ENCODE data around the gene VPS9D1.

VPS9D1 gene

GRCh38 chr16:89723279-89724250 lies 2.9 kb upstream of the VPS9D1 start:
- TF ChIP-seq NFIC (IDR thresholded peaks at IDR 0.05) (peak; percentile 48; the same call in 1 of the 2 replicates), TAF1 (IDR thresholded peaks at IDR 0.05; ENCODE audit: low read depth) (no peak)

DNA sequence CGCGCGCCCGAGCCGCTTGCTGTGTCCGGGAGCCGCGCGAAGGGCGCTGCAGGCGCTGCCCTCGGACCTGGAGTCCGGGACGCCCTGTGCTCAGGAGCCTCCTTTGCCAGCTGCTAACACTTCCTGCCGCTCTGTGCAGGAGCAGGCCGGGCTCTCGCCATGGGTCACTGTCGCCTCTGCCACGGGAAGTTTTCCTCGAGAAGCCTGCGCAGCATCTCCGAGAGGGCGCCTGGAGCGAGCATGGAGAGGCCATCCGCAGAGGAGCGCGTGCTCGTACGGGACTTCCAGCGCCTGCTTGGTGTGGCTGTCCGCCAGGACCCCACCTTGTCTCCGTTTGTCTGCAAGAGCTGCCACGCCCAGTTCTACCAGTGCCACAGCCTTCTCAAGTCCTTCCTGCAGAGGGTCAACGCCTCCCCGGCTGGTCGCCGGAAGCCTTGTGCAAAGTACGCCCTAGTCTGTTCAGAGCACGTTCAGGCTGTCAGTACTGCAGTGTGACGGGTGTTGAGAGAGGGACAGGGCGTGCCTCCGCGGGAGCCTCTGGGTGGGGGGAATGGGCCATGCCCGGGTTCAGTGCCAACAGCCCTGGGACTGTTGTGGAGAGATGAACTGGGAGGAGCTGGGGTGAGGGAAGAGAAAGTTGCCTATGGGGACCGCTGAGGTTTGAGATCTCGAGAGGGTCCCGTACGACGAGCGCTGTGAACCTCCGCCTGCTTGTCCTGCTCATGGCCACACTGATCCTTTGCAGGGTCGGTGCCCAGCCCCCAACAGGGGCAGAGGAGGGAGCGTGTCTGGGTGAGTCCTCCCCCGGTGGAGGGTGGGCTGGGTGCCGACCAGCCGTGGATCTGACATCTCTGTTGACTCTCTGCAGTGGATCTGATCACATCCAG lies 1.9 kb upstream of the VPS9D1 start:
- TF ChIP-seq USF1 (IDR thresholded peaks at IDR 0.05), result no peak
- TF ChIP-seq YY1 (IDR thresholded peaks at IDR 0.05; ENCODE audit: low read depth), result no peak
- TF ChIP-seq REST (IDR thresholded peaks at IDR 0.05; ENCODE audit: low read depth), result no peak
- TF ChIP-seq, protein P1, sequence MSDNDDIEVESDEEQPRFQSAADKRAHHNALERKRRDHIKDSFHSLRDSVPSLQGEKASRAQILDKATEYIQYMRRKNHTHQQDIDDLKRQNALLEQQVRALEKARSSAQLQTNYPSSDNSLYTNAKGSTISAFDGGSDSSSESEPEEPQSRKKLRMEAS (IDR thresholded peaks at IDR 0.05), result peak; percentile 58; the same call in 1 of the 2 replicates
- TF ChIP-seq TEAD4 (IDR thresholded peaks at IDR 0.05), result no peak
- TF ChIP-seq ZBTB7A (IDR thresholded peaks at IDR 0.05; ENCODE audit: low read depth), result no peak
- no peak for TF ChIP-seq EP300 (IDR thresholded peaks at IDR 0.05; ENCODE audit: borderline replicate concordance)
- TF ChIP-seq NFIC (IDR thresholded peaks at IDR 0.05), result peak; percentile 54; the same call in 1 of the 2 replicates
- no peak for TF ChIP-seq EGR1 (IDR thresholded peaks at IDR 0.05)
- TF ChIP-seq CREB1 (IDR thresholded peaks at IDR 0.05; ENCODE audit: low read depth), result 0 out of 2 replicates have a peak, but pooled peaks have one; percentile 5
- peak; percentile 41; the same call in 1 of the 2 replicates for TF ChIP-seq TAF1 (IDR thresholded peaks at IDR 0.05; ENCODE audit: low read depth)

GRCh38 chr16:89721546-89722391 lies 1.1 kb upstream of the VPS9D1 start:
- TF ChIP-seq EGR1 (IDR thresholded peaks at IDR 0.05) (0 out of 2 replicates have a peak, but pooled peaks have one; percentile 2), RAD21 (IDR thresholded peaks at IDR 0.05; ENCODE audit: low read depth) (no peak), CREB1 (IDR thresholded peaks at IDR 0.05; ENCODE audit: low read depth) (no peak), ZBTB7A (IDR thresholded peaks at IDR 0.05; ENCODE audit: low read depth) (no peak), USF1 (IDR thresholded peaks at IDR 0.05) (no peak), TEAD4 (IDR thresholded peaks at IDR 0.05) (no peak), EP300 (IDR thresholded peaks at IDR 0.05; ENCODE audit: borderline replicate concordance) (peak; percentile 15; the same call in 1 of the 2 replicates), YY1 (IDR thresholded peaks at IDR 0.05; ENCODE audit: low read depth) (no peak), TAF1 (IDR thresholded peaks at IDR 0.05; ENCODE audit: low read depth) (peak; percentile 63; the same call in 1 of the 2 replicates), REST (IDR thresholded peaks at IDR 0.05; ENCODE audit: low read depth) (no peak)
- TF ChIP-seq, protein P1 (IDR thresholded peaks at IDR 0.05), result no peak; the same call in none of the 2 replicates

DNA sequence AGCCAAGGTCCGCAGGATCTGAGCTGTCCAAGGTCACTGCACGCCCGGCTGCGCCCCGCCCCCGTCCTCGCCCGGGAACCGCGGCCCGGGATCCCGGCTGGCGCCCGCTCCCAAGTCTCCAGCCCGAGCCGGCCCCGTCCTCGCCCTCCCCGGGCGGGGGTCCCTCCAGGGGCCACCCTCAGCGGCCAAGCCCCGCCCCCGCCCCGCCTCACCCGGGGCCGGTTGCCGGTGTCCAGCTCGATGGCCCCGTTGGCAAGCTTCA lies 216 bp downstream of the VPS9D1 start:
- TF ChIP-seq REST (IDR thresholded peaks at IDR 0.05; ENCODE audit: low read depth) (peak; percentile 57), CEBPB (IDR thresholded peaks at IDR 0.05) (no peak)

All from Ishikawa (cell line).